SK-N-SH (cell line): ENCODE data around the gene HDAC11. TPM values are rescaled to one million over a fixed set of nuclear protein-coding genes. Genes with fewer than 3 reads are reported as not detected.
"Not testable (repeated sequence)": the region's sequence is repeated elsewhere in the genome, so short reads cannot be mapped to it uniquely, and the experiment has no call there.

Experiments
- CTCF ChIA-PET: fragments of 300-600, 350-600 bp; formaldehyde crosslinking; extraction: SDS; loops from one replicate; lab custom pipeline; 2021; lab: Yijun Ruan, JAX
- POLR2A ChIA-PET: fragments of 350-600 bp; sonication (Branson Sonifier 250); formaldehyde crosslinking; extraction: SDS; loops from one replicate; lab custom pipeline; 2020; ENCODE audit warnings: antibody characterized with exemption, inconsistent platforms; lab: Yijun Ruan, JAX
- DNase-seq: peaks from one replicate; pipeline ENCODE4 v3.0.0; 2012
- H2AFZ ChIP-seq: fragments of 200-600 bp; sonication (generic); 2 replicates; pipeline ENCODE4 v1.8.1; 2016; ENCODE audit warnings: antibody characterized with exemption, mild to moderate bottlenecking, low read depth
- H3F3A ChIP-seq: fragments of 200-600 bp; sonication (generic); replicated peaks from 2 replicates; pipeline ENCODE3; 2016; ENCODE audit warnings: antibody characterized with exemption, mild to moderate bottlenecking; ENCODE audit not compliant: insufficient read depth
- H3K27ac ChIP-seq, 2 experiments: fragments of 200-500 bp in 1 of 2; fragments of 200-600 bp in 1 of 2; sonication (Bioruptor generic) in 1 of 2; sonication (generic), shearing (Covaris generic) in 1 of 2; 2 replicates each; pipeline versions ENCODE4 v1.5.1 to v1.6.1; 2014 to 2016; ENCODE audit warnings: low read depth in 2 of 2, inconsistent platforms in 1 of 2, low read length in 1 of 2, mild to moderate bottlenecking in 1 of 2, mixed read lengths in 1 of 2
- H3K27me3 ChIP-seq: fragments of 200-600 bp; sonication (generic), shearing (Covaris generic); 2 replicates; pipeline ENCODE4 v1.6.1; 2016; ENCODE audit warnings: mixed run types; ENCODE audit not compliant: insufficient read depth
- H3K36me3 ChIP-seq, 2 experiments: fragments of 200-500 bp in 1 of 2; fragments of 200-600 bp in 1 of 2; sonication (Bioruptor generic) in 1 of 2; sonication (generic) in 1 of 2; replicated peaks in 1 of 2; 2 replicates each; pipeline versions ENCODE3 to v1.5.1; 2014 to 2016; ENCODE audit warnings: low read length in 1 of 2, mild to moderate bottlenecking in 1 of 2; ENCODE audit not compliant: insufficient read depth in 2 of 2, control insufficient read depth in 1 of 2
- H3K4me1 ChIP-seq, 2 experiments: fragments of 200-500 bp in 1 of 2; fragments of 200-600 bp in 1 of 2; sonication (Bioruptor generic) in 1 of 2; sonication (generic), shearing (Covaris generic) in 1 of 2; 2 replicates each; pipeline versions ENCODE4 v1.5.1 to v1.6.1; 2014 to 2016; ENCODE audit warnings: low read depth in 1 of 2, low read length in 1 of 2, mixed run types in 1 of 2; ENCODE audit not compliant: insufficient read depth in 2 of 2, control insufficient read depth in 1 of 2
- H3K4me2 ChIP-seq: fragments of 200-600 bp; sonication (generic), shearing (Covaris generic); 2 replicates; pipeline ENCODE4 v1.6.1; 2017; ENCODE audit warnings: mixed run types
- H3K4me3 ChIP-seq, 2 experiments: fragments of 200-500 bp in 1 of 2; fragments of 200-600 bp in 1 of 2; sonication (Bioruptor generic) in 1 of 2; sonication (generic), shearing (Covaris generic) in 1 of 2; 2 replicates each; pipeline versions ENCODE4 v1.5.1 to v1.8.1; 2014 to 2016; ENCODE audit warnings: low read depth in 2 of 2, inconsistent platforms in 1 of 2, low read length in 1 of 2, mild to moderate bottlenecking in 1 of 2, mixed read lengths in 1 of 2, moderate library complexity in 1 of 2
- H3K79me2 ChIP-seq: fragments of 200-600 bp; sonication (generic); 2 replicates; pipeline ENCODE4 v1.8.1; 2017; ENCODE audit warnings: mild to moderate bottlenecking; ENCODE audit not compliant: insufficient read depth
- H3K9ac ChIP-seq: fragments of 200-600 bp; sonication (generic); 2 replicates; pipeline ENCODE4 v1.6.1; 2017; ENCODE audit warnings: mixed run types
- H3K9me2 ChIP-seq: fragments of 200-600 bp; sonication (generic); 2 replicates; pipeline ENCODE4 v1.6.1; 2017; ENCODE audit warnings: mixed run types
- H3K9me3 ChIP-seq: fragments of 200-600 bp; sonication (generic); 2 replicates; pipeline ENCODE4 v1.6.1; 2017; ENCODE audit warnings: mixed run types, mild to moderate bottlenecking, moderate library complexity
- H4K20me1 ChIP-seq: fragments of 200-600 bp; sonication (generic); 2 replicates; pipeline ENCODE4 v1.6.1; 2017; ENCODE audit warnings: mild to moderate bottlenecking, mixed run types; ENCODE audit not compliant: insufficient read depth
- CHD2 ChIP-seq: fragments of 150-350 bp; IDR thresholded peaks from 2 replicates; pipeline ENCODE4 v1.6.1; 2018; ENCODE audit warnings: low read length; ENCODE audit not compliant: partially characterized antibody
- EP300 ChIP-seq, 2 experiments: IDR thresholded peaks; 2 replicates each; pipeline versions ENCODE4 v1.4.0 to v1.6.1; 2012; ENCODE audit warnings: borderline replicate concordance in 1 of 2, low read depth in 1 of 2, low read length in 1 of 2
- NFIC ChIP-seq: IDR thresholded peaks from 2 replicates; pipeline ENCODE4 v1.4.0; 2012; ENCODE audit warnings: borderline replicate concordance
- POLR2AphosphoS5 ChIP-seq: IDR thresholded peaks from 2 replicates; pipeline ENCODE4 v1.6.1; 2012; ENCODE audit warnings: low read depth, low read length
- WGBS: methylation state at CpG from one replicate; pipeline ENCODE4 v1.1.6; 2017; ENCODE audit warnings: low lambda C conversion rate; 5-methylcytosine and 5-hydroxymethylcytosine counted together
- polyA plus RNA-seq, 3 experiments: library from polyadenylated mRNA; depleted of rRNA; stranded (reverse); fragments of >200 nt; gene quantifications; 2 replicates each; pipeline ENCODE4 v1.2.3, GENCODE V29; 2012
- TF ChIP-seq, protein P1 (sequence below): IDR thresholded peaks from 2 replicates; pipeline ENCODE4 v1.6.1; 2012; ENCODE audit warnings: mild to moderate bottlenecking, low read depth, low read length, moderate library complexity
- TF ChIP-seq, protein P2 (sequence below): fragments of 150-350 bp; IDR thresholded peaks from 2 replicates; pipeline ENCODE4 v1.6.1; 2016; ENCODE audit warnings: mild to moderate bottlenecking, low read depth, low read length
- TF ChIP-seq, protein P3 (sequence below): IDR thresholded peaks from 2 replicates; pipeline ENCODE4 v1.4.0; 2012; ENCODE audit warnings: low read depth

The HDAC11 gene
- polyA plus RNA-seq, 1 of the 3 experiments (the other 2 are of a cell fraction), result 17.5 TPM

DNA sequence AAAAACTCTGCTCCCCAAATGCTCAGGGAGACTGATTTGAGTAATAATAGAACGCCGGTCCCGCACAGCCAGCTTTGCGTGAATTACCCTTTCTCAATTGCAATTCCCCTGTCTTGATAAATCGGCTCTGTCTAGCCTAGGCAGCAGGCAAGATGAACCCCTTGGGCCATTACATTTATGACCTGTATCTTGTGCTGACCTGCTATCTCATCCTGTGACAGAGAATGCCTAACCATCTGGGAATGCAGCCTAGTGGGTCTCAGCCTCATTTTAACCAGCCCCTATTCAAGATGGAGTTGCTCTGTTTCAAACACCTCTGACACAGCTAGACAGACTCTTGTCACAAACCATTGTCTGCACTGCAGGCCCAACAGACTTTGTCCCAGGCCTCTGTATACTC lies 46.2 kb upstream of the HDAC11 start (continued):
- TF ChIP-seq, protein P1, sequence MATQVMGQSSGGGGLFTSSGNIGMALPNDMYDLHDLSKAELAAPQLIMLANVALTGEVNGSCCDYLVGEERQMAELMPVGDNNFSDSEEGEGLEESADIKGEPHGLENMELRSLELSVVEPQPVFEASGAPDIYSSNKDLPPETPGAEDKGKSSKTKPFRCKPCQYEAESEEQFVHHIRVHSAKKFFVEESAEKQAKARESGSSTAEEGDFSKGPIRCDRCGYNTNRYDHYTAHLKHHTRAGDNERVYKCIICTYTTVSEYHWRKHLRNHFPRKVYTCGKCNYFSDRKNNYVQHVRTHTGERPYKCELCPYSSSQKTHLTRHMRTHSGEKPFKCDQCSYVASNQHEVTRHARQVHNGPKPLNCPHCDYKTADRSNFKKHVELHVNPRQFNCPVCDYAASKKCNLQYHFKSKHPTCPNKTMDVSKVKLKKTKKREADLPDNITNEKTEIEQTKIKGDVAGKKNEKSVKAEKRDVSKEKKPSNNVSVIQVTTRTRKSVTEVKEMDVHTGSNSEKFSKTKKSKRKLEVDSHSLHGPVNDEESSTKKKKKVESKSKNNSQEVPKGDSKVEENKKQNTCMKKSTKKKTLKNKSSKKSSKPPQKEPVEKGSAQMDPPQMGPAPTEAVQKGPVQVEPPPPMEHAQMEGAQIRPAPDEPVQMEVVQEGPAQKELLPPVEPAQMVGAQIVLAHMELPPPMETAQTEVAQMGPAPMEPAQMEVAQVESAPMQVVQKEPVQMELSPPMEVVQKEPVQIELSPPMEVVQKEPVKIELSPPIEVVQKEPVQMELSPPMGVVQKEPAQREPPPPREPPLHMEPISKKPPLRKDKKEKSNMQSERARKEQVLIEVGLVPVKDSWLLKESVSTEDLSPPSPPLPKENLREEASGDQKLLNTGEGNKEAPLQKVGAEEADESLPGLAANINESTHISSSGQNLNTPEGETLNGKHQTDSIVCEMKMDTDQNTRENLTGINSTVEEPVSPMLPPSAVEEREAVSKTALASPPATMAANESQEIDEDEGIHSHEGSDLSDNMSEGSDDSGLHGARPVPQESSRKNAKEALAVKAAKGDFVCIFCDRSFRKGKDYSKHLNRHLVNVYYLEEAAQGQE, result no peak

DNA sequence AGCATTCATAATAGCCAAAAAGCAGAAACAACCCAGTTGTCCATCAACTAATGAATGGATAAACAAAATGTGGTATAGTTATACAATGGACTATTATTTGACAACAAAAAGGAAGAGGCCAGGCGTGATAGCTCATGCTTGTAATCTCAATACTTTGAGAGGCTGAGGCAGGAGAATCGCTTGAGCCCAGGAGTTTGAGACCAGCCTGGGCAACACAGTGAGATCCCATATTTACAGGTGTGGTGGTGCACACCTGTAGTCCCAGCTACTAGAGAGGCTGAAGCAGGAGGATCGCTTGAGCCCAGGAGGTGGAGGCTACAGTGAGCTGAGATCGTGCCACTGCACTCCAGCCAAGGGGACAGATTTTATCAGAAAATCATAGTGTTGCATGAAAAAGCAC lies 43.9 kb upstream of the HDAC11 start:
- WGBS, result 52% methylated on average over 4 of the region's 4 CpGs
- CTCF ChIA-PET, H3K79me2 ChIP-seq, H3F3A ChIP-seq, H3K9me3 ChIP-seq, H3K4me2 ChIP-seq, H2AFZ ChIP-seq, H3K4me1 ChIP-seq, H3K27ac ChIP-seq, DNase-seq, H3K36me3 ChIP-seq, H4K20me1 ChIP-seq, H3K27me3 ChIP-seq, H3K9ac ChIP-seq, H3K9me2 ChIP-seq, H3K4me3 ChIP-seq: not testable (repeated sequence)
- POLR2A ChIA-PET, result interaction anchor here (0.6 kb wide), 1 partner anchor 131 kb away, joined by 4 read pairs; no protein-coding TSS in a partner anchor

DNA sequence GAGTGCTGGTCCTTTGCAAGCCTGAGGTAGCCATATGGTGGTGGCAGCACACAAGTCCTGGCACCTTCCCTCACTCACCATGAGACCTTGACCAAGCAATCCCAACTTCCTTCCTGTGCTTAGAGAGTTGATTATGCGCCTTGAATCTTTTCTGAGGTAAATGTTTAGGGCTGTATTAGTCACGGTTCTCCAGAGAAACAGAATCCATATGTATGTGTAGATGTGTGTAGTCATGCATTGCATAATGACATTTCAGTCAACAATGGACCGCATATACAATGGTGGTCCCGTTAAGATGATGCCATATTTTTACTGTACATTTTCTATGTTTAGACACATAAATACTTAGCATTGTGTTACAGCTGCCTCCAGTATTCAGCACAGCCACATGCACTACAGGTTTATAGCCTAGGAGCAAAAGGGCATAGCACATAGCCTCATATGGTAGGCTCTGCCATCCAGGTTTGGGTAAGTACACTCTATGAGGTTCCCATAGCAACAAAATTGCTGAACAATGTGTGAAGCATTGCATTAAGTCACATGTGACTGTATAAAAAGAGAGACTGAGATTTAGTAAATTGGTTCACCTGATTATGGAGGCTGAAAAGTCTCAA lies 39.8 kb upstream of the HDAC11 start:
- ChIA-PET POLR2A (no interaction called here), CTCF (interaction anchor here (0.9 to 1.7 kb wide), 2 partner anchors 12 to 242 kb away, joined by 3 to 8 read pairs; no protein-coding TSS in a partner anchor)
- no peak for DNase-seq
- Histone ChIP-seq H3K9ac (no peak overlapping the region), H3K36me3 (no peaks in the 10 kb centered on the region), H3K27ac (no peak overlapping the region), H2AFZ (no peak overlapping the region), H3K4me2 (no peak overlapping the region), H3K9me3 (no peaks in the 10 kb centered on the region), H3K4me3 (no peak overlapping the region), H3F3A (no peaks in the 10 kb centered on the region), H3K9me2 (no peaks in the 10 kb centered on the region), H3K4me1 (no peaks in the 10 kb centered on the region), H3K79me2 (no peaks in the 10 kb centered on the region), H4K20me1 (no peaks in the 10 kb centered on the region), H3K27me3 (no peaks in the 10 kb centered on the region; the same call in 1 of the 2 replicates)
- TF ChIP-seq CHD2 (no peak), POLR2AphosphoS5 (no peak), NFIC (no peak), EP300 (IDR thresholded peaks at IDR 0.05; ENCODE audit: borderline replicate concordance in 1 of 2, low read depth in 1 of 2, low read length in 1 of 2) (no peak)
- TF ChIP-seq, protein P2, sequence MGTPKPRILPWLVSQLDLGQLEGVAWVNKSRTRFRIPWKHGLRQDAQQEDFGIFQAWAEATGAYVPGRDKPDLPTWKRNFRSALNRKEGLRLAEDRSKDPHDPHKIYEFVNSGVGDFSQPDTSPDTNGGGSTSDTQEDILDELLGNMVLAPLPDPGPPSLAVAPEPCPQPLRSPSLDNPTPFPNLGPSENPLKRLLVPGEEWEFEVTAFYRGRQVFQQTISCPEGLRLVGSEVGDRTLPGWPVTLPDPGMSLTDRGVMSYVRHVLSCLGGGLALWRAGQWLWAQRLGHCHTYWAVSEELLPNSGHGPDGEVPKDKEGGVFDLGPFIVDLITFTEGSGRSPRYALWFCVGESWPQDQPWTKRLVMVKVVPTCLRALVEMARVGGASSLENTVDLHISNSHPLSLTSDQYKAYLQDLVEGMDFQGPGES, result no peak
- TF ChIP-seq, protein P3, sequence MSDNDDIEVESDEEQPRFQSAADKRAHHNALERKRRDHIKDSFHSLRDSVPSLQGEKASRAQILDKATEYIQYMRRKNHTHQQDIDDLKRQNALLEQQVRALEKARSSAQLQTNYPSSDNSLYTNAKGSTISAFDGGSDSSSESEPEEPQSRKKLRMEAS, result no peak
- WGBS, result 58% methylated on average over 4 of the region's 4 CpGs

DNA sequence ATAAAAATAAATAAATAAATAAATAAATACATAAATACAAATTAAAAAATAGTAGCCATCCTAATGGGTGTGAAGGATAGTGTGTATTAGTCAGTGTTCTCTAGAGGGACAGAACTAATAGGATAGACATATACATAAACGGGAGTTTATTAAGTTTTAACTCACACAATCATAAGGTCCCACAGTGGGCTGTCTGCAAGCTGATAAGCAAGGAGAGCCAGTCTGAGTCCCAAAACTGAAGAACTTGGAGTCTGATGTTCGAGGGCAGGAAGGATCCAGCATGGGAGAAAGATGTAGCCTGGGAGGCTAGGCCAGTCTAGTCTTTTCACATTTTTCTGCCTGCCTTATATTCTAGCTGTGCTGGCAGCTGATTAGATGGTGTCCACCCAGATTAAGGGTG lies 37.2 kb upstream of the HDAC11 start:
- POLR2A ChIA-PET, H3K4me1 ChIP-seq, H3K27ac ChIP-seq, H3K27me3 ChIP-seq, H4K20me1 ChIP-seq, H3F3A ChIP-seq, CTCF ChIA-PET, H3K79me2 ChIP-seq, H2AFZ ChIP-seq, H3K9me2 ChIP-seq, H3K4me2 ChIP-seq, H3K4me3 ChIP-seq, H3K9ac ChIP-seq, H3K9me3 ChIP-seq, H3K36me3 ChIP-seq, DNase-seq: not testable (repeated sequence)
- 74% methylated on average over 2 of the region's 2 CpGs for WGBS
